GM18519 (cell line): ENCODE data around the gene ALAS1.
"Not testable (repeated sequence)": the region's sequence is repeated elsewhere in the genome, so short reads cannot be mapped to it uniquely, and the experiment has no call there.

Source experiments
- ATAC-seq: cut with Tn5 transposase; IDR thresholded peaks from one replicate; pipeline ENCODE4 v1.9.1; 2021; ENCODE audit warnings: mild to moderate bottlenecking, moderate library complexity; ENCODE audit not compliant: unreplicated experiment, low FRiP score

Gene ALAS1

GRCh38 chr3:52197842-52198625 lies at the start of gene ALAS1:
TSS of gene ALAS1 (plus strand) at chr3:52198160. CDS start at chr3:52199242, 1,082 bp downstream.
- ATAC-seq: peak; percentile 72

DNA sequence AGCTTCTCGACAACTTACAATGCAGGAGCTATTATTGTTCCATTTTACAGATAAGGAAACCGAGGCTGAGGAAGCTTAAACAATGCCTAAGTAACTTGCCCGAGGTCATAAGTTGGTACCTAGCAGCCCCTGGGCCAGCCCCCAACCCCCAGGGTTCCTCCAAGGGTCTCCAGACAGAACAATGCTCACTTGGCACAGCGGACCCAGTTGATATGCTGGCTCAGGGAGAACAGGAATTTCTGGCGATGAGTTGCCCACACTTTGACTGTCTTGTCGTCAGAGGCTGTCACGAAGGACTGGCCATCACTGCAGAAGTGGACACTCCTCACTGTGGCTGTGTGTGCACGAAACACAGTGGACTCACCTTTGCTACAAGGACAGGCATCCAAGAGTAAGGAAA lies 48.9 kb upstream of the ALAS1 start:
- no peak for ATAC-seq

DNA sequence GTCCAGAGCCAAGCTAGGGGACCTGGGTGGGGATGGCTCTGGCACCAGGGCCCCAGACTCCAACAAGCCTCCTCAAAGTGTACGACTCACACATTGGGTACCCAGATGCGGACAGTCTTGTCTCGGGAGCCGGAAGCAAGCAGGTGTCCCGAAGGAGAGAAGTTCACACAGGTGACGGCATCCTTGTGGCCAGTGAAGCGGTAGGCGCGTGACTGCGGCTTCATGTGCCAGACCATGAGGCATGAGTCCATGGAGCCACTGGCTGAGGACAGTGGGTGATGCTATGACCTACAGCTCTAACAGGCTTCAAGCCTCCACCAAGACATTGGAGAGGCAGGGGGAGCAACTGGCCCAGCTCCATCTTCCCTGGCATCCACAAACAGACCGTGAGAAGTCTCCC lies 48.2 kb upstream of the ALAS1 start:
- no peak for ATAC-seq

- no peak for ATAC-seq
Measured at GRCh38 chr3:52150357-52150756, 47.6 kb upstream of the ALAS1 start.

DNA sequence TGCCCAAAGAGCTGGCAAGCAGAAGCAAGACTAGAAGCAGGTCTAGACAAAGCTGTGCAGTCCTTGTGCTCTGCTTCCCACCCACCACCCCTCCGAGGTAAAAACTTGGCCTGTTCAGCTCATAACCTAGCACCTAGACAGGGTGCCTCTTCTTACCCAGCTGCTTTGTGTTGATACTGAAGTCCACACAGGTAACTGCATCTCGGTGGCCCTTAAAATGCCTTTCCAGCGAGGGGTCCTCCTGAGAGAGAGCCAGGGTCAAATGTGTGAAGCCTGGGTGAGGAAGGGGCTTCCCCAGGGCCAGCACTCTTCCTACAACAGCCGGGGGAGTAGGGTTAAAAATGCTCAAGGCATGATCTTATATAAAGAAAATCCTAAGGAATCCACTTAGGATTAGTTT lies 47.1 kb upstream of the ALAS1 start:
- ATAC-seq: no peak

DNA sequence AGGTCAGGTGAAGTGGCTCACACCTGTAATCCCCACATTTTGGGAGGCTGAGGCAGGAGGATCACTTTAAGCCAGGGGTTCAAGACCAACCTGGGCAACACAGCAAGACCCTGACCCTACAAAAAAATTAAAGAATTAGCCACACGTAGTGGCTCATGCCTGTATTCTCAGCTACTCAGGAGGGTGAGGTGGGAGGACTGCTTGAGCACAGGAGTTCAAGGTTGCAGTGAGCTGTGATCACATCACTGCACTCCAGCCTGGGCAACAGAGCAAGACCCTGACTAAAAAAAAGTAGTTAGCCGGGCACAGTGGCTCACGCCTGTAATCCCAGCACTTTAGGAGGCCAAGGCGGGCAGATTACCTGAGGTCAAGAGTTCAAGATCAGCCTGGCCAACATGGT lies 46.0 kb upstream of the ALAS1 start:
- not testable (repeated sequence) for ATAC-seq

GRCh38 chr3:52153389-52154096 lies 44.4 kb upstream of the ALAS1 start:
- ATAC-seq: no peak

DNA sequence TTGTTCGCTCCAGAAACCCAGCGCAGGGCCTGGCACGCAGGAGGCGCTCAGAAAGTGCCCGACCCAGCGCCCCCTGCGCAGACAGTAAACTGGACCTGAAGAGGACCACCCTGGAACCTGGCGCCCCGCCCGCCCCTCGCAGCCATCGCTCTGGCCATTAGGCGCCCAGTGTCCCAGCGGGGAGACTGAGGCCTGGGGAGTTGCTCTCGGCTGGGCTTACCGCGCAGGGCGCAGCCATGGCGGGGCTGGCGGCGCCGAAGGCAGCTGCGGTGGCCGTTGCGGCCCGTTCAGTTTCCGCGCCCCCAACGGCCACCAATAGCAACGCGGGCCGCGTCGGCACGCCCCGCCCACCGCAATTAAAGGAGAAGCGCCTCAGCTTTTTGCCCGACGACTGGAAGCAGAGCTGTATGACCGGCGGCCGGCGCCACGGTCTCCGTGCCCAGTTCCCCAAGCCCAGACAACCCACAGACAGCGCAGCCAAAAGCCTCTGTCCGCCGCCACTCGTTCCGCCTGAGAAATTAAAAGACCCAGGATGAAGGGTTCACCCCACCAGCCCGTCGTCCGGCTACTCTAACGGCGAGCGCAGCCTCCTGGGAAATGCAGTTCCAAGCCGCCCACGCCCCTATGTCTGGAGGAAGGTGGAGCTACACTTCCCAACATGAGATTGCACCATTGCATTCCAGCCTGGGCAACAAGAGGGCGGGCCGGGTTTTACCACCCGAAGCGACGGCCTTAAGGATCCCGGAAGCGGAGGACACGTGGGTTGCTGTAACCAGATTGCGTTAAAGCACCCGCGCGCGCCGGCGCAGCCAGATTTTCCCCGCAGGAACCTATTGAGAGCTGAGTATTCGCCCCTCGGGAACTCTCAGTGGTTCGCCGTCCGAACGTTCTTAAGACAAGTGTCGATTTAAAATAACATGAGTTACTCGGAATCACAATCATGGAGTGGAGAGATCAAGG lies 43.5 kb upstream of the ALAS1 start, which contains the start of gene POC1A:
Gene POC1A, minus strand, starts transcription at position 289 of the 960 bp plus-strand sequence. Its CDS starts 51 bp downstream, at position 238.
- peak; percentile 58 for ATAC-seq

DNA sequence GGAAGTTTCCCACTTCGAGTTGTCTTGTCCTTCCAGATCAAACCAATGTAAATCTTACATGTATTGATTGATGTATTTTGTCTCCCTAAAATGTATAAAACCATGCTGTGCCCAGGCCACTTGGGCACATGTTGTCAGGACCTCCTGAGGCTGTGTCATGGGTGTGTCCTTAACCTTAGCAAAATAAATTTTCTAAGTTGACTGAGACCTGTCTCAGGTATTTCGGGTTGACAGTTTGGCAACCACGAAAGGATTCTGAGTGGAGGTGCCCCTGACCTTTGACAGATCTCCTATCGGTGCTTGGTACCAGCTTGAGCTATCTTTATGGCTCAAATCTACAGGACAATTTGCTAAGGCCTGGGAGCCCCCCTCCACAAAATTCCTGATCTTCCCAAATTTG lies 42.0 kb upstream of the ALAS1 start:
- ATAC-seq: no peak

- no peak for ATAC-seq
Measured at GRCh38 chr3:52159503-52159902, 38.5 kb upstream of the ALAS1 start.

GRCh38 chr3:52162250-52162872 lies 35.6 kb upstream of the ALAS1 start:
- ATAC-seq: no peak

- ATAC-seq: no peak
Measured at GRCh38 chr3:52167240-52167639, 30.7 kb upstream of the ALAS1 start.

- not testable (repeated sequence) for ATAC-seq
Measured at GRCh38 chr3:52170217-52170616, 27.7 kb upstream of the ALAS1 start.

- no peak for ATAC-seq
Measured at GRCh38 chr3:52171514-52172261, 26.3 kb upstream of the ALAS1 start.

- ATAC-seq: no peak
Measured at GRCh38 chr3:52172262-52172757, 25.6 kb upstream of the ALAS1 start.

GRCh38 chr3:52173101-52173500 lies 24.9 kb upstream of the ALAS1 start:
- no peak for ATAC-seq

GRCh38 chr3:52174896-52175295 lies 23.1 kb upstream of the ALAS1 start:
- no peak for ATAC-seq

- no peak for ATAC-seq
Measured at GRCh38 chr3:52175416-52176179, 22.4 kb upstream of the ALAS1 start.
